GM12892 (cell line): ENCODE measurements around the gene C1QTNF1.

Source experiments
- POLR2A ChIP-seq: IDR thresholded peaks from 2 replicates; pipeline ENCODE4 v1.6.1; 2011; ENCODE audit warnings: low read depth, low read length, control low read depth
- POLR2AphosphoS5 ChIP-seq: IDR thresholded peaks from 2 replicates; pipeline ENCODE4 v1.6.1; 2011; ENCODE audit warnings: low read depth, low read length, control low read depth
- TAF1 ChIP-seq: IDR thresholded peaks from 2 replicates; pipeline ENCODE4 v1.6.1; 2011; ENCODE audit warnings: low read depth, mild to moderate bottlenecking, control low read depth, low read length, borderline replicate concordance

DNA sequence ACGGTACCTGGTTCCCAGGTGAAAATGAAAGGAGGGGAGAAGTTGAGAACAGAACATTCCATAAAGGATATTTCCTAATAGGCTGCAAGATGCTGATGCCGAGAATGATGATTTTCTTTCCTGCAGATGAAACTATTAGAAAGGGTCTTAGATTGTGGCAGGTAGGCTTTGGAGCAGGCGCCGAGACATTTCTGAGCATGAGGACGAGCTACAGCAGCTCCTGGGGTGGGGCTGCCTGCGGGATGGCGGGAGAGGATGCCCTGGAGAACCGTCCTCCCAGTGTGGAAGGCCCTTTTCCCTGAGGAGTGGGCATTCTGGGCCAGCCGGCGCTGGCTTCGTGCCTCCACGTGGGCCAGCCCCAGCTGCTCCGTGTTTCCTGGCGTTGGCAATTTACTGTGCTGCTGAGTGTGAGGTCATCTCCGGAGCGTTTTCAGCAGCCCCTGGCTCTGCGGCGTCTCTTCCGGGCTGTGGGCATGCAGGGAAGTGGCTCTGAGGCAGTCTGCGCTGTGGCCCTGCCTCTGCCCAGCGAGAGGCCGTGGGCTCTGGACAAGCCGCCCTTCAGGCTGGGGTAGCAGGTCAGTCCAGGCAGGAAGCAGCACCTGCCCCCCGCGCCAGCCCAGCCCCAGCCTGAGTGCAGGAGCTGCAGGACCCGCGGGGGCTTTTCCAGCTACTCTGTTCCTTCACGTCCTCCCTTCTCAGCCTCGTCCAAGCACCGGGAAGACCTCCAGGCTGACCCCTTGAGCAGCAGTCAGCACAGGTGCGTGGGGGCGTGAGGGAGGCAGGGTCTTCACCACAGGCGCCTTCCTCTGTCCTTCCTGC is 62.8 kb downstream of the C1QTNF1 start:
- no peak for TF ChIP-seq POLR2A
- no peak for TF ChIP-seq POLR2AphosphoS5
- TF ChIP-seq TAF1, result no peak
